Measurements from ENCODE around the gene EFHB.

Gene EFHB

DNA sequence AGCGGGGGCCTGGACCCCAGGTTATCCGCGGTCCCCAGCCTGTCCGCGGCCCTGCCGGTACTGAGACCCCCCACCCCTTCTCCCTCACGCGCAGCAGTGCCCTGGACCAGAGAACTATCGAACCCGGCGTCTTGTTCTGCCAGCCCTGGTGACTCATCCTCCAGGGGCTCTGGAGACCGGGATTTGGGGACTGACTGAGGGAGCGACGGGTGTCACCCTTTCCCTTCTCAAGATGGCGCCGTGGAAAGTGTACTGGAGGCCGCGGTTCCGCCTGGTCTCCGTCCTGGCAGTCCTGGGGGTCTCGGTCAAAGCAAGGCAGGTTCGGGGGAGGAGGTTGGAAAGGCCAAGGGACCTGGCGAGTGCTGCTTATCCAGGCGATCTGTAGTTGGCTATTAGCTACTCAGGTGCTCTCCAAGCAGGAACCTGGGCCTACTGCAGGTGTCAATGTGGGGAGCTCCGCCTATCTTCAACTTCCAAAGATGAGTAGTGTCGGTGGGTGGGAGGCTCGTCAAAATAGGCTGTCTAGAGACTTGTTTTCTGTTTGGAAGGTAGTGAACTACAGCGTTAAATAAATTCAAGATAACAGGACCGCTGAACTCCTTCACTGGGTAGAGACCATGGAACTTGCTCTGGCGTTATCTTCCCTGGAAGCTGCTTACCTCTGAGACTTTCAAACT lies 13.7 kb upstream of the EFHB start (continued):
- TF ChIP-seq, protein P1, sequence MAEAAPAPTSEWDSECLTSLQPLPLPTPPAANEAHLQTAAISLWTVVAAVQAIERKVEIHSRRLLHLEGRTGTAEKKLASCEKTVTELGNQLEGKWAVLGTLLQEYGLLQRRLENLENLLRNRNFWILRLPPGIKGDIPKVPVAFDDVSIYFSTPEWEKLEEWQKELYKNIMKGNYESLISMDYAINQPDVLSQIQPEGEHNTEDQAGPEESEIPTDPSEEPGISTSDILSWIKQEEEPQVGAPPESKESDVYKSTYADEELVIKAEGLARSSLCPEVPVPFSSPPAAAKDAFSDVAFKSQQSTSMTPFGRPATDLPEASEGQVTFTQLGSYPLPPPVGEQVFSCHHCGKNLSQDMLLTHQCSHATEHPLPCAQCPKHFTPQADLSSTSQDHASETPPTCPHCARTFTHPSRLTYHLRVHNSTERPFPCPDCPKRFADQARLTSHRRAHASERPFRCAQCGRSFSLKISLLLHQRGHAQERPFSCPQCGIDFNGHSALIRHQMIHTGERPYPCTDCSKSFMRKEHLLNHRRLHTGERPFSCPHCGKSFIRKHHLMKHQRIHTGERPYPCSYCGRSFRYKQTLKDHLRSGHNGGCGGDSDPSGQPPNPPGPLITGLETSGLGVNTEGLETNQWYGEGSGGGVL (tag by site-specific recombination; IDR thresholded peaks at IDR 0.05): 0 out of 2 replicates have a peak, but pooled peaks have one; percentile 8
- TF ChIP-seq, protein P2, sequence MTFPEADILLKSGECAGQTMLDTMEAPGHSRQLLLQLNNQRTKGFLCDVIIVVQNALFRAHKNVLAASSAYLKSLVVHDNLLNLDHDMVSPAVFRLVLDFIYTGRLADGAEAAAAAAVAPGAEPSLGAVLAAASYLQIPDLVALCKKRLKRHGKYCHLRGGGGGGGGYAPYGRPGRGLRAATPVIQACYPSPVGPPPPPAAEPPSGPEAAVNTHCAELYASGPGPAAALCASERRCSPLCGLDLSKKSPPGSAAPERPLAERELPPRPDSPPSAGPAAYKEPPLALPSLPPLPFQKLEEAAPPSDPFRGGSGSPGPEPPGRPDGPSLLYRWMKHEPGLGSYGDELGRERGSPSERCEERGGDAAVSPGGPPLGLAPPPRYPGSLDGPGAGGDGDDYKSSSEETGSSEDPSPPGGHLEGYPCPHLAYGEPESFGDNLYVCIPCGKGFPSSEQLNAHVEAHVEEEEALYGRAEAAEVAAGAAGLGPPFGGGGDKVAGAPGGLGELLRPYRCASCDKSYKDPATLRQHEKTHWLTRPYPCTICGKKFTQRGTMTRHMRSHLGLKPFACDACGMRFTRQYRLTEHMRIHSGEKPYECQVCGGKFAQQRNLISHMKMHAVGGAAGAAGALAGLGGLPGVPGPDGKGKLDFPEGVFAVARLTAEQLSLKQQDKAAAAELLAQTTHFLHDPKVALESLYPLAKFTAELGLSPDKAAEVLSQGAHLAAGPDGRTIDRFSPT (tag by site-specific recombination; IDR thresholded peaks at IDR 0.05): 0 out of 2 replicates have a peak, but pooled peaks have one; percentile 26
- TF ChIP-seq, protein P3, sequence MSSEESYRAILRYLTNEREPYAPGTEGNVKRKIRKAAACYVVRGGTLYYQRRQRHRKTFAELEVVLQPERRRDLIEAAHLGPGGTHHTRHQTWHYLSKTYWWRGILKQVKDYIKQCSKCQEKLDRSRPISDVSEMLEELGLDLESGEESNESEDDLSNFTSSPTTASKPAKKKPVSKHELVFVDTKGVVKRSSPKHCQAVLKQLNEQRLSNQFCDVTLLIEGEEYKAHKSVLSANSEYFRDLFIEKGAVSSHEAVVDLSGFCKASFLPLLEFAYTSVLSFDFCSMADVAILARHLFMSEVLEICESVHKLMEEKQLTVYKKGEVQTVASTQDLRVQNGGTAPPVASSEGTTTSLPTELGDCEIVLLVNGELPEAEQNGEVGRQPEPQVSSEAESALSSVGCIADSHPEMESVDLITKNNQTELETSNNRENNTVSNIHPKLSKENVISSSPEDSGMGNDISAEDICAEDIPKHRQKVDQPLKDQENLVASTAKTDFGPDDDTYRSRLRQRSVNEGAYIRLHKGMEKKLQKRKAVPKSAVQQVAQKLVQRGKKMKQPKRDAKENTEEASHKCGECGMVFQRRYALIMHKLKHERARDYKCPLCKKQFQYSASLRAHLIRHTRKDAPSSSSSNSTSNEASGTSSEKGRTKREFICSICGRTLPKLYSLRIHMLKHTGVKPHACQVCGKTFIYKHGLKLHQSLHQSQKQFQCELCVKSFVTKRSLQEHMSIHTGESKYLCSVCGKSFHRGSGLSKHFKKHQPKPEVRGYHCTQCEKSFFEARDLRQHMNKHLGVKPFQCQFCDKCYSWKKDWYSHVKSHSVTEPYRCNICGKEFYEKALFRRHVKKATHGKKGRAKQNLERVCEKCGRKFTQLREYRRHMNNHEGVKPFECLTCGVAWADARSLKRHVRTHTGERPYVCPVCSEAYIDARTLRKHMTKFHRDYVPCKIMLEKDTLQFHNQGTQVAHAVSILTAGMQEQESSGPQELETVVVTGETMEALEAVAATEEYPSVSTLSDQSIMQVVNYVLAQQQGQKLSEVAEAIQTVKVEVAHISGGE (tag by site-specific recombination; conservative IDR thresholded peaks at IDR 0.05; ENCODE audit: low read depth): no peak
- TF ChIP-seq ZNF184 (tag by site-specific recombination; IDR thresholded peaks at IDR 0.05) (0 out of 2 replicates have a peak, but pooled peaks have one; percentile 14), HOXD13 (CRISPR knock-in tag; IDR thresholded peaks at IDR 0.05; ENCODE audit: borderline replicate concordance) (peak; percentile 47; the same call in 1 of the 2 replicates), ZNF335 (tag by site-specific recombination; conservative IDR thresholded peaks at IDR 0.05) (peak; percentile 100), IKZF3 (tag by site-specific recombination; IDR thresholded peaks at IDR 0.05) (peak; percentile 77; the same call in 1 of the 2 replicates), ZFHX2 (tag by site-specific recombination; conservative IDR thresholded peaks at IDR 0.05) (no peak; the same call in 1 of the 2 replicates), ZNF660 (tag by site-specific recombination; IDR thresholded peaks at IDR 0.05) (0 out of 2 replicates have a peak, but pooled peaks have one; percentile 47), ZIC2 (tag by site-specific recombination; IDR thresholded peaks at IDR 0.05) (peak; percentile 61), ZNF24 (tag by site-specific recombination; IDR thresholded peaks at IDR 0.05) (0 out of 2 replicates have a peak, but pooled peaks have one; percentile 16), ZNF354C (tag by site-specific recombination; IDR thresholded peaks at IDR 0.05; ENCODE audit: borderline replicate concordance, low read depth) (no peak), ZNF404 (tag by site-specific recombination; IDR thresholded peaks at IDR 0.05) (no peak), SP2 (tag by site-specific recombination; IDR thresholded peaks at IDR 0.05) (peak; percentile 23; the same call in 1 of the 2 replicates), ZBTB48 (tag by site-specific recombination; IDR thresholded peaks at IDR 0.05) (peak; percentile 77), ZNF561 (tag by site-specific recombination; IDR thresholded peaks at IDR 0.05; ENCODE audit: borderline replicate concordance) (peak; percentile 85), ZBTB20 (tag by site-specific recombination; IDR thresholded peaks at IDR 0.05) (peak; percentile 85)
- TF ChIP-seq, protein P4, sequence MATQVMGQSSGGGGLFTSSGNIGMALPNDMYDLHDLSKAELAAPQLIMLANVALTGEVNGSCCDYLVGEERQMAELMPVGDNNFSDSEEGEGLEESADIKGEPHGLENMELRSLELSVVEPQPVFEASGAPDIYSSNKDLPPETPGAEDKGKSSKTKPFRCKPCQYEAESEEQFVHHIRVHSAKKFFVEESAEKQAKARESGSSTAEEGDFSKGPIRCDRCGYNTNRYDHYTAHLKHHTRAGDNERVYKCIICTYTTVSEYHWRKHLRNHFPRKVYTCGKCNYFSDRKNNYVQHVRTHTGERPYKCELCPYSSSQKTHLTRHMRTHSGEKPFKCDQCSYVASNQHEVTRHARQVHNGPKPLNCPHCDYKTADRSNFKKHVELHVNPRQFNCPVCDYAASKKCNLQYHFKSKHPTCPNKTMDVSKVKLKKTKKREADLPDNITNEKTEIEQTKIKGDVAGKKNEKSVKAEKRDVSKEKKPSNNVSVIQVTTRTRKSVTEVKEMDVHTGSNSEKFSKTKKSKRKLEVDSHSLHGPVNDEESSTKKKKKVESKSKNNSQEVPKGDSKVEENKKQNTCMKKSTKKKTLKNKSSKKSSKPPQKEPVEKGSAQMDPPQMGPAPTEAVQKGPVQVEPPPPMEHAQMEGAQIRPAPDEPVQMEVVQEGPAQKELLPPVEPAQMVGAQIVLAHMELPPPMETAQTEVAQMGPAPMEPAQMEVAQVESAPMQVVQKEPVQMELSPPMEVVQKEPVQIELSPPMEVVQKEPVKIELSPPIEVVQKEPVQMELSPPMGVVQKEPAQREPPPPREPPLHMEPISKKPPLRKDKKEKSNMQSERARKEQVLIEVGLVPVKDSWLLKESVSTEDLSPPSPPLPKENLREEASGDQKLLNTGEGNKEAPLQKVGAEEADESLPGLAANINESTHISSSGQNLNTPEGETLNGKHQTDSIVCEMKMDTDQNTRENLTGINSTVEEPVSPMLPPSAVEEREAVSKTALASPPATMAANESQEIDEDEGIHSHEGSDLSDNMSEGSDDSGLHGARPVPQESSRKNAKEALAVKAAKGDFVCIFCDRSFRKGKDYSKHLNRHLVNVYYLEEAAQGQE (tag by site-specific recombination; IDR thresholded peaks at IDR 0.05): peak; percentile 40
- TF ChIP-seq, protein P5, sequence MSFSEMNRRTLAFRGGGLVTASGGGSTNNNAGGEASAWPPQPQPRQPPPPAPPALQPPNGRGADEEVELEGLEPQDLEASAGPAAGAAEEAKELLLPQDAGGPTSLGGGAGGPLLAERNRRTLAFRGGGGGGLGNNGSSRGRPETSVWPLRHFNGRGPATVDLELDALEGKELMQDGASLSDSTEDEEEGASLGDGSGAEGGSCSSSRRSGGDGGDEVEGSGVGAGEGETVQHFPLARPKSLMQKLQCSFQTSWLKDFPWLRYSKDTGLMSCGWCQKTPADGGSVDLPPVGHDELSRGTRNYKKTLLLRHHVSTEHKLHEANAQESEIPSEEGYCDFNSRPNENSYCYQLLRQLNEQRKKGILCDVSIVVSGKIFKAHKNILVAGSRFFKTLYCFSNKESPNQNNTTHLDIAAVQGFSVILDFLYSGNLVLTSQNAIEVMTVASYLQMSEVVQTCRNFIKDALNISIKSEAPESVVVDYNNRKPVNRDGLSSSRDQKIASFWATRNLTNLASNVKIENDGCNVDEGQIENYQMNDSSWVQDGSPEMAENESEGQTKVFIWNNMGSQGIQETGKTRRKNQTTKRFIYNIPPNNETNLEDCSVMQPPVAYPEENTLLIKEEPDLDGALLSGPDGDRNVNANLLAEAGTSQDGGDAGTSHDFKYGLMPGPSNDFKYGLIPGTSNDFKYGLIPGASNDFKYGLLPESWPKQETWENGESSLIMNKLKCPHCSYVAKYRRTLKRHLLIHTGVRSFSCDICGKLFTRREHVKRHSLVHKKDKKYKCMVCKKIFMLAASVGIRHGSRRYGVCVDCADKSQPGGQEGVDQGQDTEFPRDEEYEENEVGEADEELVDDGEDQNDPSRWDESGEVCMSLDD (tag by site-specific recombination; IDR thresholded peaks at IDR 0.05): peak; percentile 91; the same call in 1 of the 2 replicates
- TF ChIP-seq, protein P6, sequence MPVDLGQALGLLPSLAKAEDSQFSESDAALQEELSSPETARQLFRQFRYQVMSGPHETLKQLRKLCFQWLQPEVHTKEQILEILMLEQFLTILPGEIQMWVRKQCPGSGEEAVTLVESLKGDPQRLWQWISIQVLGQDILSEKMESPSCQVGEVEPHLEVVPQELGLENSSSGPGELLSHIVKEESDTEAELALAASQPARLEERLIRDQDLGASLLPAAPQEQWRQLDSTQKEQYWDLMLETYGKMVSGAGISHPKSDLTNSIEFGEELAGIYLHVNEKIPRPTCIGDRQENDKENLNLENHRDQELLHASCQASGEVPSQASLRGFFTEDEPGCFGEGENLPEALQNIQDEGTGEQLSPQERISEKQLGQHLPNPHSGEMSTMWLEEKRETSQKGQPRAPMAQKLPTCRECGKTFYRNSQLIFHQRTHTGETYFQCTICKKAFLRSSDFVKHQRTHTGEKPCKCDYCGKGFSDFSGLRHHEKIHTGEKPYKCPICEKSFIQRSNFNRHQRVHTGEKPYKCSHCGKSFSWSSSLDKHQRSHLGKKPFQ (tag by site-specific recombination; IDR thresholded peaks at IDR 0.05): peak; percentile 15; the same call in 1 of the 2 replicates
- TF ChIP-seq, protein P7, sequence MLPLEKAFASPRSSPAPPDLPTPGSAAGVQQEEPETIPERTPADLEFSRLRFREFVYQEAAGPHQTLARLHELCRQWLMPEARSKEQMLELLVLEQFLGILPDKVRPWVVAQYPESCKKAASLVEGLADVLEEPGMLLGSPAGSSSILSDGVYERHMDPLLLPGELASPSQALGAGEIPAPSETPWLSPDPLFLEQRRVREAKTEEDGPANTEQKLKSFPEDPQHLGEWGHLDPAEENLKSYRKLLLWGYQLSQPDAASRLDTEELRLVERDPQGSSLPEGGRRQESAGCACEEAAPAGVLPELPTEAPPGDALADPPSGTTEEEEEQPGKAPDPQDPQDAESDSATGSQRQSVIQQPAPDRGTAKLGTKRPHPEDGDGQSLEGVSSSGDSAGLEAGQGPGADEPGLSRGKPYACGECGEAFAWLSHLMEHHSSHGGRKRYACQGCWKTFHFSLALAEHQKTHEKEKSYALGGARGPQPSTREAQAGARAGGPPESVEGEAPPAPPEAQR (tag by site-specific recombination; IDR thresholded peaks at IDR 0.05): no peak

All from HEK293 (cell line).